Effector CD4-positive, alpha-beta T cell (primary cell): Measurements from ENCODE around the gene SPHK2.

Experiments used
- DNase-seq: peaks from one replicate; pipeline ENCODE4 v3.0.0-alpha.2; 2020

Gene SPHK2

DNA sequence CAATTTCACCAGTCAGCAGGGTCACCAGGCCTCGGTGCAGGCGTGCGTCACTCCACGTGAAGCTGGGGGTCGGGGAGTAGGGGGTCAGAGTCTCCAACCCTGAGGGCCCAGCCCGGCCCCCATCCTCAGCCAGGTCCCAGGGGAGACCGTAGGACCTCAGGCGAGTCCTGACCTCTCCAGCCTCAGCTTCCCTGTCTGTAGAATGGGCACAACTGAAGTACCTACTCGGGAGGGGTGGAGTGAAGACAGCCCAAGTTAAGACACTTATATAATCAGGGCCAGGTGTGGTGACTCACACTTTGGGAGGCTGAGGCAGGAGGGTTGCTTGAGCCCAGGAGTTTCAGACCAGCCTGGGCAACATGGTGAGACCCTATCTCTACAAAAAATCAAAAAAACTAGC lies 15.5 kb upstream of the SPHK2 start:
- DNase-seq: no peak

DNA sequence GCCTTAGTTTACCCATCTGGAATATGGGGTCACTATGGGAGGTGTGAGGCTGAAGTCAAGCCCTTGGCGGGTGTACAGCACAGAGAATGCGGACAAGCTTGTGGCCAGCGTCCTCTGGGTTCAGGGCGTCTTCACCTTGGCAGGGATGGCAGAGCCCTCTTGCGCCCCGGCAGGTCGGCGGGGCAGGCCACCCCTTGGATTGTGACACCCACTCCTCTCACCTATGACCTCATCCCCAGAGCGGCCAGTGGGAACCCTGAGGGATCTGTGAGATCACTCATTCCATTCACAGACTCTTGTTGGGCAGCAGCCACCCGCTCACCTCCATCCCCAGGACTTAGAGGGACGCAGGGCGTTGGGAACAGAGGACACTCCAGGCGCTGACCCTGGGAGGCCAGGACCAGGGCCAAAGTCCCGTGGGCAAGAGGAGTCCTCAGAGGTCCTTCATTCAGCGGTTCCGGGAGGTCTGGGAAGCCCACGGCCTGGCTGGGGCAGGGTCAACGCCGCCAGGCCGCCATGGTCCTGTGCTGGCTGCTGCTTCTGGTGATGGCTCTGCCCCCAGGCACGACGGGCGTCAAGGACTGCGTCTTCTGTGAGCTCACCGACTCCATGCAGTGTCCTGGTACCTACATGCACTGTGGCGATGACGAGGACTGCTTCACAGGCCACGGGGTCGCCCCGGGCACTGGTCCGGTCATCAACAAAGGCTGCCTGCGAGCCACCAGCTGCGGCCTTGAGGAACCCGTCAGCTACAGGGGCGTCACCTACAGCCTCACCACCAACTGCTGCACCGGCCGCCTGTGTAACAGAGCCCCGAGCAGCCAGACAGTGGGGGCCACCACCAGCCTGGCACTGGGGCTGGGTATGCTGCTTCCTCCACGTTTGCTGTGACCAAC lies 12.6 kb upstream of the SPHK2 start, which contains the start of gene SPACA4:
Gene SPACA4, plus strand, starts transcription at position 280 of the 896 bp plus-strand sequence. Its CDS starts 237 bp downstream, at position 517.
- DNase-seq: no peak

- DNase-seq: no peak
Measured at GRCh38 chr19:48607359-48607755, 11.9 kb upstream of the SPHK2 start.

- no peak for DNase-seq
Measured at GRCh38 chr19:48608798-48609263, 10.5 kb upstream of the SPHK2 start.

GRCh38 chr19:48609571-48610108 lies 9.7 kb upstream of the SPHK2 start:
- no peak for DNase-seq

- no peak for DNase-seq
Measured at GRCh38 chr19:48611872-48612271, 7.4 kb upstream of the SPHK2 start.

GRCh38 chr19:48613024-48613851 lies 6.1 kb upstream of the SPHK2 start:
- no peak for DNase-seq

GRCh38 chr19:48613852-48614435 lies 5.4 kb upstream of the SPHK2 start:
- no peak for DNase-seq

GRCh38 chr19:48614436-48615230 lies 4.7 kb upstream of the SPHK2 start, which contains the start of gene FAM83E:
Gene FAM83E (minus strand): TSS chr19:48615076. CDS start chr19:48613372, 1,704 bp downstream.
- DNase-seq: no peak

GRCh38 chr19:48615231-48616040 lies 3.9 kb upstream of the SPHK2 start:
- no peak for DNase-seq

GRCh38 chr19:48616041-48616436 lies 3.3 kb upstream of the SPHK2 start:
- DNase-seq: no peak

GRCh38 chr19:48616491-48617056 lies 2.7 kb upstream of the SPHK2 start:
- no peak for DNase-seq

DNA sequence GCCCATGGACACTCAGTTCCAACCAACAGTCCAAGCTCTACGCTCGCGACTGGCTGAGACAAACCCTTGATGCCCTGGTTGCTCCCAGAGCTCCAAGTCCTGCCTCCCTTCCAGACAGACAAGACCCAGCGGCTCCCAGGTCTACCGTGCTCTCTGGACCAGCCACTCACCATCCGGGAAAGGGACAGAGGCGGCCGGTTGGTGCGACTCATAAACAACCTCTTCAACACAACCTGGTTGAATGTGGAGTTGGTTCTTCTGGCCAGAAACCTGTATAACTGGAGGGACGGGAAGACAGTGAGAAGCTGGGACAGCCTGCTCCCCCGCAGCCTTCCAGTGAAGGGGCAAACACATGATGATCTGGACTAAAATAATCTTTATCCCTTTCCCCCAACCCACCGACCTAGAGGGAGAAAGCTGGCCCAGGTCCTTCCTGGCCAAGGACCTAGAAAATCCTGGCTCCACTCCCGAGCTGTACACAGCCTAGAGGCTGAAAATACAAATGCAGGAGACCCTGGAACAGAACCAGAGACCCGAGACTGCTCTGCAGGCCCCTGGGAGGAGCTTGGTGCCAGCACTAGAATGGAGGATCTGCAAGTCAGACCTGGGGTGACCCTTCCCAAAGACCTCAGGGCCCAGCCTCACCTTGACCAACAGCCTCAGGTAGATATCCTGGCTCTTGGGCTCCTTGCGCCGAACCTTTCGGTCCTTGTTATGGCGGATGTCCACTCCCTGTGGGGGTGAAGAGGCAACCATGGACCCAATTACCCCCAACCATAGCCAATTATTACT lies 2.0 kb upstream of the SPHK2 start:
- DNase-seq: no peak

DNA sequence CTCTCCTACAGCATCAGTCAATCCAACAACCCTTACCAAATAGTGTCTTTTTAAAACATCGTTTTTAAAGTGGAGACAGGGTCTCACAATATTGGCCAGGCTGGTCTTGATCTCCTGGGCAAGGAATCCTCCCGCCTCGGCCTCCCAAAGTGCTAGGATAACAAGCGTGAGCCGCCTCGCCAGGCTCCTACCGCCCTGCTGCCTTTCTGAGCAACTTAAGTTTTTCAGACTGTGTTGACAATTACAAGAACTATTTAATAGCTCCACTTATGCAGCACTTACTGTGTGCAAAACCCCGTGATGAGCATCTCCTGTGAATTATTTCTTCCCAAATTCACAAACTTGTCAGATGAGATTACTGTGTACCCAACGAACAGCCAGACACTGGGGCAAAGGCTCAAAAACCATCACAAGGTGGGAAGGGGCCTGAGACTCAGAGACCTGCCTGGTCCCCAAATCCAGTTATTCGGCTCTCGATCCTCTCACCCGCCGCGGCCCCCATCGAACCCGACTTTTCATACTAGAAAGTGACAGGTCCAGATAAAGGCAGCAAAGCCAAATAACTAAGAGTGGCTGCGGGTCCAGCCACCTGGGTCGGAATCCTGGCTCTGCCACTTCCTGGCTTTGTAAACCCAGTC lies 909 bp upstream of the SPHK2 start:
- DNase-seq: no peak

GRCh38 chr19:48619692-48620585 lies 633 bp downstream of the SPHK2 start:
- no peak for DNase-seq

- DNase-seq: no peak
Measured at GRCh38 chr19:48623556-48624066, 4.3 kb downstream of the SPHK2 start.

GRCh38 chr19:48624067-48624594 lies 4.8 kb downstream of the SPHK2 start:
- peak; percentile 89 for DNase-seq
